Small intestine (tissue), 7 donors: ENCODE measurements around the gene FRAS1. TPM values are rescaled to one million over a fixed set of nuclear protein-coding genes. Genes with fewer than 3 reads are reported as not detected.
A peak's percentile ranks its signal among the peaks of the same experiment; 100 is the strongest.

Experiments used
- DNase-seq, 2 donors: peaks; one replicate each; pipeline versions ENCODE4 v3.0.0 to v3.0.0-alpha.2; 2013
- FAIRE-seq: peaks from 2 replicates; lab custom pipeline; 2012; peaks lifted over from hg19 to GRCh38; lab: Jason Lieb, UNC
- H3K27ac ChIP-seq, 3 donors: one replicate each; pipeline ENCODE4 v1.5.1; 2013; ENCODE audit warnings: low read length in 2 of 3, mild to moderate bottlenecking in 2 of 3, control low read depth in 1 of 3, inconsistent platforms in 1 of 3, low read depth in 1 of 3, moderate library complexity in 1 of 3
- H3K27me3 ChIP-seq, 3 donors: one replicate each; pipeline ENCODE4 v1.6.1; 2013; ENCODE audit warnings: low read length in 3 of 3, inconsistent platforms in 1 of 3; ENCODE audit not compliant: control insufficient read depth in 3 of 3, insufficient read depth in 3 of 3
- H3K36me3 ChIP-seq, 3 donors: one replicate each; pipeline ENCODE4 v1.6.1; 2013; ENCODE audit warnings: low read length in 3 of 3, inconsistent platforms in 1 of 3, low read depth in 1 of 3, mild to moderate bottlenecking in 1 of 3, moderate library complexity in 1 of 3; ENCODE audit not compliant: control insufficient read depth in 3 of 3, insufficient read depth in 2 of 3
- H3K4me1 ChIP-seq, 3 donors: one replicate each; pipeline ENCODE4 v1.6.1; 2013; ENCODE audit warnings: low read length in 2 of 3, inconsistent platforms in 1 of 3, low read depth in 1 of 3, mild to moderate bottlenecking in 1 of 3, moderate library complexity in 1 of 3; ENCODE audit not compliant: control insufficient read depth in 3 of 3, insufficient read depth in 2 of 3
- H3K4me3 ChIP-seq, 3 donors: one replicate each; pipeline ENCODE4 v1.5.1; 2013; ENCODE audit warnings: low read length in 3 of 3, control low read depth in 1 of 3, inconsistent platforms in 1 of 3, low read depth in 1 of 3, mild to moderate bottlenecking in 1 of 3, moderate library complexity in 1 of 3
- H3K9me3 ChIP-seq, 2 donors: one replicate each; pipeline ENCODE4 v1.6.1; 2013; ENCODE audit warnings: low read depth in 1 of 2, low read length in 1 of 2; ENCODE audit not compliant: control insufficient read depth in 2 of 2, insufficient read depth in 1 of 2
- WGBS, 3 donors: extraction: QIAGEN DNeasy Blood & Tissue Kit; methylation state at CpG; one replicate each; pipeline ENCODE4 v1.1.7; 2013; 5-methylcytosine and 5-hydroxymethylcytosine counted together
- polyA plus RNA-seq, 4 donors: library from polyadenylated mRNA; stranded (reverse) in 3 of 4; unstranded in 1 of 4; fragments of 200-250 nt in 3 of 4; fragments of 120-200 nt in 1 of 4; gene quantifications; one replicate each; pipeline versions ENCODE4 v1.2.1 to v1.2.3, GENCODE V29; 2013
- donor health status: healthy with polysubstance abuse.
- donor health status: control.
- donor health status: control.
- donor health status: Bipolar disorder and iron deficiency.
- donor health status: healthy.

FRAS1 gene
- polyA plus RNA-seq, 4 donors: 0.16 to 12.6 TPM; not detected in 2

- FAIRE-seq: no peak
- H3K4me3 ChIP-seq: no peak overlapping the region
- no peak for DNase-seq
- WGBS, 3 donors: 54 to 95% (median 84%) methylated on average over 1 of the region's 1 CpG
- H3K9me3 ChIP-seq: no peaks in the 10 kb centered on the region
- H3K27me3 ChIP-seq: no peaks in the 10 kb centered on the region
- no peak overlapping the region for H3K27ac ChIP-seq
- peaks cover 0 to 35% (median 5%) of the 10 kb centered on the region in 3 donors for H3K4me1 ChIP-seq
- H3K36me3 ChIP-seq: no peaks in the 10 kb centered on the region
Measured at GRCh38 chr4:78137532-78137931, 80.4 kb downstream of the FRAS1 start.

- Histone ChIP-seq H3K4me3 (no peak overlapping the region), H3K4me1 (peaks cover 0 to 35% (median 5%) of the 10 kb centered on the region in 3 donors), H3K27ac (peak overlapping the region in 1 of 3 donors; percentile 21), H3K27me3 (no peaks in the 10 kb centered on the region), H3K9me3 (no peaks in the 10 kb centered on the region), H3K36me3 (no peaks in the 10 kb centered on the region)
- 9 to 72% (median 48%) methylated on average over 3 of the region's 3 CpGs for WGBS, 3 donors
- peak; percentile 59 to 82 for DNase-seq
- no peak for FAIRE-seq
Measured at GRCh38 chr4:78138252-78138651, 81.1 kb downstream of the FRAS1 start.

- Histone ChIP-seq H3K27me3 (no peaks in the 10 kb centered on the region), H3K4me1 (peaks cover 0 to 10% (median 4%) of the 10 kb centered on the region in 3 donors), H3K4me3 (no peak overlapping the region), H3K27ac (no peak overlapping the region), H3K36me3 (no peaks in the 10 kb centered on the region), H3K9me3 (peaks cover 0 to 4% of the 10 kb centered on the region in 2 donors)
- DNase-seq (no peak), FAIRE-seq (no peak)
- 81 to 92% (median 85%) methylated on average over 2 of the region's 2 CpGs for WGBS, 3 donors
Measured at GRCh38 chr4:78143634-78144033, 86.5 kb downstream of the FRAS1 start.

GRCh38 chr4:78145008-78145407 is 87.9 kb downstream of the FRAS1 start:
- peaks cover 0 to 15% (median 0%) of the 10 kb centered on the region in 3 donors for H3K4me1 ChIP-seq
- peaks cover 0 to 4% of the 10 kb centered on the region in 2 donors for H3K9me3 ChIP-seq
- H3K4me3 ChIP-seq: no peak overlapping the region
- WGBS, 3 donors: 91 to 93% (median 91%) methylated on average over 4 of the region's 4 CpGs
- H3K27ac ChIP-seq: no peak overlapping the region
- H3K36me3 ChIP-seq: no peaks in the 10 kb centered on the region
- DNase-seq (peak in 1 of 2 donors; percentile 44), FAIRE-seq (no peak)
- no peaks in the 10 kb centered on the region for H3K27me3 ChIP-seq

- Histone ChIP-seq H3K36me3 (no peaks in the 10 kb centered on the region), H3K9me3 (peaks cover 0 to 4% of the 10 kb centered on the region in 2 donors), H3K27me3 (no peaks in the 10 kb centered on the region), H3K27ac (no peak overlapping the region), H3K4me3 (no peak overlapping the region), H3K4me1 (peaks cover 0 to 19% (median 0%) of the 10 kb centered on the region in 3 donors)
- WGBS, 3 donors: 82 to 86% (median 82%) methylated on average over 10 of the region's 10 CpGs
- FAIRE-seq: no peak
- DNase-seq: no peak
Measured at GRCh38 chr4:78145622-78146021, 88.5 kb downstream of the FRAS1 start.

- H3K27me3 ChIP-seq: no peaks in the 10 kb centered on the region
- H3K4me1 ChIP-seq: peaks cover 0 to 32% (median 0%) of the 10 kb centered on the region in 3 donors
- 81 to 83% (median 83%) methylated on average over 7 of the region's 7 CpGs for WGBS, 3 donors
- DNase-seq (peak in 1 of 2 donors; percentile 40), FAIRE-seq (no peak)
- no peaks in the 10 kb centered on the region for H3K36me3 ChIP-seq
- no peak overlapping the region for H3K4me3 ChIP-seq
- no peaks in the 10 kb centered on the region for H3K9me3 ChIP-seq
- peak overlapping the region in 1 of 3 donors; percentile 56 for H3K27ac ChIP-seq
Measured at GRCh38 chr4:78149751-78150542, 92.8 kb downstream of the FRAS1 start.

GRCh38 chr4:78150543-78150864 is 93.4 kb downstream of the FRAS1 start:
- DNase-seq: peak in 1 of 2 donors; percentile 58
- Histone ChIP-seq H3K27ac (peak overlapping the region in 1 of 3 donors; percentile 56), H3K4me3 (no peak overlapping the region), H3K9me3 (no peaks in the 10 kb centered on the region), H3K4me1 (peaks cover 0 to 34% (median 0%) of the 10 kb centered on the region in 3 donors), H3K27me3 (no peaks in the 10 kb centered on the region), H3K36me3 (no peaks in the 10 kb centered on the region)
- WGBS, 3 donors: 50 to 58% (median 52%) methylated on average over 4 of the region's 4 CpGs
- no peak for FAIRE-seq

GRCh38 chr4:78152795-78153194 is 95.7 kb downstream of the FRAS1 start:
- Histone ChIP-seq H3K4me3 (no peak overlapping the region), H3K27ac (no peak overlapping the region), H3K36me3 (no peaks in the 10 kb centered on the region), H3K9me3 (no peaks in the 10 kb centered on the region), H3K4me1 (peaks cover 0 to 40% (median 0%) of the 10 kb centered on the region in 3 donors), H3K27me3 (no peaks in the 10 kb centered on the region)
- no peak for FAIRE-seq
- 60 to 69% (median 65%) methylated on average over 3 of the region's 3 CpGs for WGBS, 3 donors
- DNase-seq: no peak
